ENCODE data around the gene KIRREL3.
A peak's percentile ranks its signal among the peaks of the same experiment; 100 is the strongest.

The KIRREL3 gene

DNA sequence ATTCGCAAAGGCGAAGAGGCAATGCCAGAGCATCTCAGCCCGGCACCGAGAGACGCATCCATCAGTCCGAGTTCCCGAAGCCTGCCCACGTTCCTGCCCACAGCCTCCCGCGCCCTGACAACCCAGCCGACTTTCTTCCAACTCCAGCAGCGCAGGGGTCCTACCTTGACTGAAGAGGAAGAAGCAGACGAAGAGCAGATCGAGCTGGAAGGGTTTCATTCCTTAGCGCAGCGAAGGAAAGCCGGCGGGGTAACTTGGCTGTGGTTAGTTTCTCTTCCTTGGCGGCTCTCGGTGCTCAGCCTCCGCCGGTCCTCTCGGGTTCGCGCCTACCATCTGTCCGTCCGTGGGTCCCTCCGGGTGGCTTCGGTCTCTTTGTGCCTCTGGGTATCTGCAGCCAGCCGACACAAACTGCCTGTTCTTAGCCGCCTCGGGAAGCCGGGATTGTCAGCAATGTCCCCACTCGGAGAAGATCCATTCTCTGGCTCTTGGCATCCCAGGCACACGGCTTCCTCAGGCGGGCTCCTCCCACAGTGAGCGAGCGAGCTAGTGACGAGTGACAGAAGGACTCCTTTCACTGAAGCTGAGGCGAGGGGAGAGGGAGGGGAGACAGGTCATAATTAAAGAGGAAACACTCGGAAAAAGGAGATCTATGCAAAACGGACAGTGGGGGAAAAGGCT is at the start of gene KIRREL3:
KIRREL3 (minus strand) TSS at position 480 of the 678 bp plus-strand sequence.
- peak within 1 kb of the TSS; percentile 88 for H3K4me3 ChIP-seq (ENCODE audit: low read length)
- DNase-seq (ENCODE audit: low read depth), result peak; percentile 48
- TF ChIP-seq, protein P1, sequence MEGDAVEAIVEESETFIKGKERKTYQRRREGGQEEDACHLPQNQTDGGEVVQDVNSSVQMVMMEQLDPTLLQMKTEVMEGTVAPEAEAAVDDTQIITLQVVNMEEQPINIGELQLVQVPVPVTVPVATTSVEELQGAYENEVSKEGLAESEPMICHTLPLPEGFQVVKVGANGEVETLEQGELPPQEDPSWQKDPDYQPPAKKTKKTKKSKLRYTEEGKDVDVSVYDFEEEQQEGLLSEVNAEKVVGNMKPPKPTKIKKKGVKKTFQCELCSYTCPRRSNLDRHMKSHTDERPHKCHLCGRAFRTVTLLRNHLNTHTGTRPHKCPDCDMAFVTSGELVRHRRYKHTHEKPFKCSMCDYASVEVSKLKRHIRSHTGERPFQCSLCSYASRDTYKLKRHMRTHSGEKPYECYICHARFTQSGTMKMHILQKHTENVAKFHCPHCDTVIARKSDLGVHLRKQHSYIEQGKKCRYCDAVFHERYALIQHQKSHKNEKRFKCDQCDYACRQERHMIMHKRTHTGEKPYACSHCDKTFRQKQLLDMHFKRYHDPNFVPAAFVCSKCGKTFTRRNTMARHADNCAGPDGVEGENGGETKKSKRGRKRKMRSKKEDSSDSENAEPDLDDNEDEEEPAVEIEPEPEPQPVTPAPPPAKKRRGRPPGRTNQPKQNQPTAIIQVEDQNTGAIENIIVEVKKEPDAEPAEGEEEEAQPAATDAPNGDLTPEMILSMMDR (conservative IDR thresholded peaks at IDR 0.05; ENCODE audit: low read length), result no peak

DNA sequence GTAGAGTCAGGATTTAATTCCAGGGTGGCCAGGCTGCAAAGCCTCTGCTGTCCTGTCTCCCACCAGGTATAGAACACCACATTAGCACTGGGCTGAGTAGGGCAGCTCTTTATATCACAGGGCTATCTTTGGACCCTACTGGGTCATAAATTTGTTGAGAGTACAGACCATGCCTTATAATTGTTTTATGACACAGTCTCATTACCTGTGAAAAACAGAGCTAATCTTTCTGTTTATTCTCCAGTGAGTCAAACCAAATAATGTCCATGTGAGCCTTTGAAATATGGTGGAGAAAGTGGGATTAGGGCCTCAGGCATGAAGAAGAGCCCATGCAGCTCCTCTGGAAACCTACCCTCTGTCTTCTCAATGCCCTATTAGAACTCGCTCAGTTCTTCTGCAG is 49.6 kb upstream of the KIRREL3 start:
- DNase-seq (ENCODE audit: low read depth), result no peak

DNA sequence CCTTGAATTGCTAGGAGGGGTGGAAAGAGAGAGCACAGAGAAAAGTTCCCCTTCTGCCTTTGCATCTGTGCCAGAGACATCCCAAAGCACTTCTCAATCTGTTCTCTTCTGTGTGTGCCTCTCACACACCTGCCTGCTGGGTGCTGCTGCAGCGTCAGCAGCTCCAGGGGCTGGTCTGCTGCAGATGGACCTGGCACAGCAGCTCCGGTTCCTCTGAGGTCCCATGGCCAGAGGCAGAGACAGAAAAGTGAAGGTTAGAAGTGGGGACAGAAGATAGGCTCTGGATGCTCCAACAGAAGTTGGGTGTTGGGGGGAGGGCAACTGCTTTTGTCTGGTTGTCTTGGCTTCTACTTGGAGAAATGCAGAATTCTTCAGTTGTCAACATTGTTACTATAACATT is 48.9 kb upstream of the KIRREL3 start:
- TF ChIP-seq, protein P1 (conservative IDR thresholded peaks at IDR 0.05; ENCODE audit: low read length), result no peak
- no peak overlapping the region for H3K4me3 ChIP-seq (ENCODE audit: low read length)
- no peak for DNase-seq (ENCODE audit: low read depth)

More for the DNA sequence above, 49.6 kb upstream of the KIRREL3 start:
- H3K4me3 ChIP-seq (ENCODE audit: low read length), result no peak overlapping the region
- TF ChIP-seq, protein P1 (conservative IDR thresholded peaks at IDR 0.05; ENCODE audit: low read length), result no peak

DNA sequence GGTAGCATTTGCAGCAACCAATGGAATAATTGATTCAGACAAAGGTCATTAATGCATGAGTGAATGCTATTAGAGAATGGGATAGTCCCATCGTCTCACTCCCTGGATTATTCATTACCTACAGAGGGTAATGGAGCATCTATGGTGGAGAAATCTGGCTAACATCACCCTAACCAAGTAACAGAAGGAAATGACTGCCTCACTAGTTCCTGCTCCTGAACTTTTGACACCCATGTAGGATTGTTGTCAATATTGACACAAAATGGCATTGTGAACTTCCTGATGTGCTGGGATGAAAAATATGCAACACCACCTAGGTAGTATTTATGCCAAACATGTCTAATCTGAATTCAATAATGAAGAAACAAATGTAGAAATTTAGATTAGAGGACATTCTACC is 44.0 kb upstream of the KIRREL3 start:
- TF ChIP-seq, protein P1 (conservative IDR thresholded peaks at IDR 0.05; ENCODE audit: low read length), result no peak
- no peak overlapping the region for H3K4me3 ChIP-seq (ENCODE audit: low read length)
- no peak for DNase-seq (ENCODE audit: low read depth)

DNA sequence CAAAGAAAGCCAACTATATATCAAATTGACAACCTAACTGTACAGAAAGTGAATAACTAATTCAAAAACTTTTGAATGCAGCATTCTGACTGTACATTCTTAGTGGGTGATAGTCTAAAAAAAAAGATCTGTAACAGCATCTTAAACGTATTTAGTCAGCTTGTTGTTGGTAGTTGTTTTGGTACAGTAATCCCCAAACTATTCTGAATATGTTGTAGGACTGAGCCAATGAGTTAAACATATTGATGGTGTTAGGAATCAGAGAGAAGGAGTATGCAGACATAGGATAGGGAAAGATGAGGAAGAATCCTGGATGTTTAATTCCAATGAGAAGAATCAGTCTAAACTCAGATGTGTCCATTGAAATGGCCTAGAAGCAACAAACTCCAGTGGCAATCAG is 41.9 kb upstream of the KIRREL3 start:
- TF ChIP-seq, protein P1 (conservative IDR thresholded peaks at IDR 0.05; ENCODE audit: low read length), result no peak
- peak; percentile 90 for DNase-seq (ENCODE audit: low read depth)
- H3K4me3 ChIP-seq (ENCODE audit: low read length), result no peak overlapping the region

DNA sequence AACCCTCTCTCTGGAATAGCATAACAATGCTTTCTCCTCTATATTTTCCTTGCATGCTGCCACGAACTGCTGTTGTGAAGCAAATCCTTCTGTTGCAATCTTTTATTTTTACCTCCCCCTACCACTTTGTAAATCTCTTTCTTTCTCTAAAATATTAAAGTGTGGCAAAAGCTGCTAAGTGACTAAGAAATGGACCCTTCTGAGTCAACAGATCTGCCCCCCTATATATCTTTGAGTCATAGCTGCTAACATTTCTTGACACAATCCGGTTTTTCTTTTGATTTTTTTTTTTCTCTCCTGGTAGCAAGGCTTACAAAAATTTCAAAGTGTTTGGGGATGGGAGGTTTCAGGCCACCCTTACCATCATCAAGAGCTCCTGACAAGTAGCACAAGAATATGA is 39.0 kb upstream of the KIRREL3 start:
- no peak overlapping the region for H3K4me3 ChIP-seq (ENCODE audit: low read length)
- no peak for DNase-seq (ENCODE audit: low read depth)
- TF ChIP-seq, protein P1 (conservative IDR thresholded peaks at IDR 0.05; ENCODE audit: low read length), result no peak

DNA sequence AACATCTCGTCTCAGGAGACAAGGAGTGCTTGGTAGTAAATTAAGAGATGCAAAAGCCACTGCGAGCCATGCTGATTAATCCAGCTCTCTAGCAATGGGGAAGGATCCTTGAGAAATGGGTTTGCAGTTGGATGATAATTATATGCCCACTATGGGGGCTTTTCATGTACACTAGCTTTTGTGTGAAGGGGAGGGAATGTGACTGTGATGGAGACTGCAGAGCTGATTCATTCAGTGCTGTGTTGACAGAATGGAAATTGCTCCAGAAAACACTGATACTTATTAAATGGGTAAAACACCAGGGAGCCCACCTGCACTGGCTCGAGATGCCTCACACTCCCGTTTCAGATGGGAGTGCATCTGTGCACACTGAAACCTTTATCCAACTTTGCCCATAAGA is 37.0 kb upstream of the KIRREL3 start:
- TF ChIP-seq, protein P1 (conservative IDR thresholded peaks at IDR 0.05; ENCODE audit: low read length), result no peak
- DNase-seq (ENCODE audit: low read depth), result no peak

More for the DNA sequence above, 37.0 kb upstream of the KIRREL3 start:
- no peak overlapping the region for H3K4me3 ChIP-seq (ENCODE audit: low read length)

Data from AG10803 (cell line).